GM12872 (cell line): ENCODE results near the gene ATF7IP.

Experiments
- TF ChIP-seq, protein P1 (sequence below): IDR thresholded peaks from 3 replicates; pipeline ENCODE4 v1.5.1; 2011; ENCODE audit warnings: low read depth, mild to moderate bottlenecking, low read length, moderate library complexity; ENCODE audit not compliant: insufficient read depth

Gene ATF7IP

DNA sequence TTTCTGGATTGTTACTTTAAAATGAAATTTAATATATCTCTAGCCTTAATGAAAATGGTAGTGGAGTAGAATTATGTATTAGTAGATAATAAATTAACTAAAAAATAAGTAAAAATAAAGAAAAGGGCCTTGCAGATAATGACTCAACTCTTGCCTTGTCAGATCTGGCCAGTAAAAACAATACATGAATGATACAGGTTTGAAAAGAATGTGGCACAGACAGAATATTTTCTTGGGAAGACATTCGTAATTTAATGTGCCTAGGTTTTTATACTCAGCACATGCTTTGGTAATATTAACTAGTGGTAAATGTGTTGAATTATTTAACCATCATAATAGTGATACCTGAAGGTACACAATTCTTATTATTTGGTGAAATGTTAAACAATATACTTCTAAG is 28.3 kb downstream of the ATF7IP start:
- TF ChIP-seq, protein P1, sequence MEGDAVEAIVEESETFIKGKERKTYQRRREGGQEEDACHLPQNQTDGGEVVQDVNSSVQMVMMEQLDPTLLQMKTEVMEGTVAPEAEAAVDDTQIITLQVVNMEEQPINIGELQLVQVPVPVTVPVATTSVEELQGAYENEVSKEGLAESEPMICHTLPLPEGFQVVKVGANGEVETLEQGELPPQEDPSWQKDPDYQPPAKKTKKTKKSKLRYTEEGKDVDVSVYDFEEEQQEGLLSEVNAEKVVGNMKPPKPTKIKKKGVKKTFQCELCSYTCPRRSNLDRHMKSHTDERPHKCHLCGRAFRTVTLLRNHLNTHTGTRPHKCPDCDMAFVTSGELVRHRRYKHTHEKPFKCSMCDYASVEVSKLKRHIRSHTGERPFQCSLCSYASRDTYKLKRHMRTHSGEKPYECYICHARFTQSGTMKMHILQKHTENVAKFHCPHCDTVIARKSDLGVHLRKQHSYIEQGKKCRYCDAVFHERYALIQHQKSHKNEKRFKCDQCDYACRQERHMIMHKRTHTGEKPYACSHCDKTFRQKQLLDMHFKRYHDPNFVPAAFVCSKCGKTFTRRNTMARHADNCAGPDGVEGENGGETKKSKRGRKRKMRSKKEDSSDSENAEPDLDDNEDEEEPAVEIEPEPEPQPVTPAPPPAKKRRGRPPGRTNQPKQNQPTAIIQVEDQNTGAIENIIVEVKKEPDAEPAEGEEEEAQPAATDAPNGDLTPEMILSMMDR, result no peak

DNA sequence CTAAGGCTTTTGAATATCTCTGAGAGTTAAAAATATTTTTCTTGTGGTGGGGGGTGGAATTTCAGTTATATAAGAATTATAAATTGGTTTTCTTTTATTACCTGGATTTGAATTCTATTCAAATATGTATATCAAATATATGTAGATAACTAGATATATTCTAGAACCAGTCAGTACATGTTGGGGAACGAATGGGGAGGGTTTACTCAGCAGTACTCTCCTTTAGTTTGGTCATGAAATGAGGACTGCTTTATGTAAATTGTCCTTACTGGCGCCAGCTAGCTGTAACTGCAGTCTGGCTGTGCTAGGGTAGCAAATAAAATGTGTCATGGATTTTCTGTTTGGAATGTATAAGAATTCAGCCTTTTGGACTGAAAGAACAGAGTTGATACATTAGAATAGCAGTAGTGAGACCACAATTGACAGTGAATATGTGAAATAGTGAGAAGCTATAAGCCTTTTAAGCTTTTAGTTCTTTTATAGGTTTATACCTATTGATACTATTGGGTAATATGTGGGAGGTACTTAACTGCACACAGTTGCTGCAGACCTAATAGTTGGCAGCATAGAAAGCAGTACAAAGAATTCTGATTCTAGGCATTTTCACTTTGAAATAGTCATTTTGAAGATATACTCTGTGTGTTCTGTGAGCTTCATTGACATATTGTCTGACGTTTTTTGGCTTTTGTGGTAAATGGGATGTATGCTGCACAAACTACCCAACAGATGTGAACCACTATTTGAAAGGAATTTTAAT is 29.0 kb downstream of the ATF7IP start:
- TF ChIP-seq, protein P1, result no peak

DNA sequence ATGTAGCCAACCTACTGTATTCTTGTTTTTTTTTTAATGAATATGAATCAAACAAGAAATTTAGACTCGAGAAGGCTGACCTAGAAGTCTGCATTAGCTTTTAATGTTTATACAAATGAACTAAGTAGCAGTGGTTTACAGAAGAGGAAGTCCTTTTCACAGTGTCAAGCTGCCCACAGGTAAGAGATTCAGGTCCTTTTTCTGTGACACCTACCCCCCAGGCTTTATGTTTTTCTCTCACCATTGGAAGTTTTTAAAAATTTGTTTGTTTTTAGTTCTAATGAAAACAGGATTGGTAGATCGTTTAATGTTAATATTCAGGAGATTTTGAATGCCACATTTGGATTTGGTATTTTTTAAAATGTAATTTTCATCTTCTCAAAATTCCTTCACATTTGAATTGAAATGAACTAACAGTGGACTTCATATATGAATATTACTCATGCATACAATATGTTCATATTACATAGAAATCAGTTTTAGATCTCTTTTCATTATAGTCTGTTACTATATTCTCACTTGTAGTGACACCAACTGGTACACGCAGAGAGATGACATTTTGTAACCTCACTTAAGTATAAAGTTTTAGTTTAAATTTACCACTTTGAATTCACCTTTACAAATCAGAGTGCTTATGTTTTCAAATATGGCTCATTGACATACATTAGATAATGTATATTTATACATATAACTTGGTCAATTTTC is 29.7 kb downstream of the ATF7IP start:
- TF ChIP-seq, protein P1, result no peak

DNA sequence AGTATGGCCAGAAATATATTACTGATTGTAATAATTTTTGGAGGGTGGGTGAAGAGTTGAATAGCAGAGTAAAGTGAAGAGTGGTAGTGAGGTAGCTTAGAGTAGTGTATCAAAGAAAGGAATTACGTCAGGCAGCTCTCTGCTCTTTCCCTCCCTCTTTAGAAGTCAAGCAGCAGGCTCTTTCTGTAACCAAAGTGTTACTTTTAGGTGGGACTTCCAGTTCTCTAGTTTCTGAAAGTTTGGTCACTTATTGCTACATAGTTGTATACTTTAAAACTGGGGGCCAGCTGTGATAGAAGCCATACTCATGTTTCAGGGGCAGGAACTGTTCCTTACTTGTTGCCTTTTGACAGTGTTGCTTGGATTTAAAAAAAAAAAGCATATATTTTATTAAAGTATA is 30.6 kb downstream of the ATF7IP start:
- TF ChIP-seq, protein P1, result no peak

DNA sequence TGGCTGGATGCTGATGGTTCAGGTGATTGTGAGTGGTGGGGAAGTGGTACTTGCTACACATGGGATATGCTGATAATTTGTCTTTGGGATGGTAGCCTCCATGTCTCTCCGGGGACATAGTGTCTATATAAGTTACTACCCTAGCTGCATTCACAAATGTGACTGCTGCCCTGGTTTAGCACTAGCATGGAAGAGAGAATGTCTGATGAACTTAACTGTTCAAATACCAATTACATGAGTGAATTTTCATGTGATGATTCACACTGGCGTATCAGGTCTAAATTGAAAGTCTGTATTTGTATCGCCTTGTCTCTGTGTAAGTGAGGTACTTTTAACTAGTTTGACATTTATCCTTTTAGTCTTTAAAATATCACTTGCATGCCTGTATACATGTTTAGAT is 34.4 kb downstream of the ATF7IP start:
- TF ChIP-seq, protein P1, result no peak

DNA sequence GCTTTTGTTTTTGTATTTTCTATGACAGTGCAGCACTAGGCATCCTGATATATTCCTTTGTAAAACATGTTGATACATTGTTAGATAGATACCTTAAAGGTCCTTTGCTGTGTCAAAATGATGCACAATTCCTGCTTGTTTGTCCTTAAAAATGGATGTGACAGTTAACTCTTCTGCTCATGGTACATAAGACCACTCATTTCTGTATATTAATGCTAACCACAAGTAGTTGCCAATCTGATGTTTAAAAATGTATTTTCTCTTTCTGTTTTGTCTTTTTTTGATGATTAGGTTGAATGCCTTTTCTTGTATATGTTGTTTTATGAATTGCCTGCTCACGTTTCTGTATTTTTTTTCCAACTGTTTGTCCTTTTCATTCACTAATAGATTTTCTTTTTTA is 35.1 kb downstream of the ATF7IP start:
- TF ChIP-seq, protein P1, result no peak

DNA sequence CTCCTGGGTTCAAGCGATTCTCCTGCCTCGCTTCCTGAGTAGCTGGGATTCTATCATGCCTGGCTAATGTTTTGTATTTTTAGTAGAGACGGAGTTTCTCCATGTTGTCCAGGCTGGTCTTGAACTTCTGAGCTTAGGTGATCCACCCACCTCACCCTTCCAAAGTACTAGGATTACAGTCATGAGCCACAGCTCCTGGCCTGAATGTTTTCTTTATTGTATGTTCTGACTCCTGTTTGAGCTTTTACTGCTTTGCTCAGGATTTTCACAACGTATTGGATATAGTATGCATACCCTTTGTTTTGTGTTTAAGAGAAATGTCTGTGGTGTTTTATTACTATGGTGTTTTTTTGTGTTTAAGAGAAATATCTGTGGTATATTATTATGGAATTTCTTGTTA is 37.2 kb downstream of the ATF7IP start:
- TF ChIP-seq, protein P1, result no peak
